SK-N-SH (cell line): ENCODE measurements around the gene LRRC8D. TPM values are rescaled to one million over a fixed set of nuclear protein-coding genes. Genes with fewer than 3 reads are reported as not detected.

Source experiments
- CTCF ChIA-PET: fragments of 300-600, 350-600 bp; formaldehyde crosslinking; extraction: SDS; loops from one replicate; lab custom pipeline; 2021; lab: Yijun Ruan, JAX
- POLR2A ChIA-PET: fragments of 350-600 bp; sonication (Branson Sonifier 250); formaldehyde crosslinking; extraction: SDS; loops from one replicate; lab custom pipeline; 2020; ENCODE audit warnings: antibody characterized with exemption, inconsistent platforms; lab: Yijun Ruan, JAX
- DNase-seq: peaks from one replicate; pipeline ENCODE4 v3.0.0; 2012
- H2AFZ ChIP-seq: fragments of 200-600 bp; sonication (generic); 2 replicates; pipeline ENCODE4 v1.8.1; 2016; ENCODE audit warnings: antibody characterized with exemption, mild to moderate bottlenecking, low read depth
- H3F3A ChIP-seq: fragments of 200-600 bp; sonication (generic); replicated peaks from 2 replicates; pipeline ENCODE3; 2016; ENCODE audit warnings: antibody characterized with exemption, mild to moderate bottlenecking; ENCODE audit not compliant: insufficient read depth
- H3K27ac ChIP-seq, 2 experiments: fragments of 200-500 bp in 1 of 2; fragments of 200-600 bp in 1 of 2; sonication (Bioruptor generic) in 1 of 2; sonication (generic), shearing (Covaris generic) in 1 of 2; 2 replicates each; pipeline versions ENCODE4 v1.5.1 to v1.6.1; 2014 to 2016; ENCODE audit warnings: low read depth in 2 of 2, inconsistent platforms in 1 of 2, low read length in 1 of 2, mild to moderate bottlenecking in 1 of 2, mixed read lengths in 1 of 2
- H3K27me3 ChIP-seq: fragments of 200-600 bp; sonication (generic), shearing (Covaris generic); 2 replicates; pipeline ENCODE4 v1.6.1; 2016; ENCODE audit warnings: mixed run types; ENCODE audit not compliant: insufficient read depth
- H3K36me3 ChIP-seq, 2 experiments: fragments of 200-500 bp in 1 of 2; fragments of 200-600 bp in 1 of 2; sonication (Bioruptor generic) in 1 of 2; sonication (generic) in 1 of 2; replicated peaks in 1 of 2; 2 replicates each; pipeline versions ENCODE3 to v1.5.1; 2014 to 2016; ENCODE audit warnings: low read length in 1 of 2, mild to moderate bottlenecking in 1 of 2; ENCODE audit not compliant: insufficient read depth in 2 of 2, control insufficient read depth in 1 of 2
- H3K4me1 ChIP-seq, 2 experiments: fragments of 200-500 bp in 1 of 2; fragments of 200-600 bp in 1 of 2; sonication (Bioruptor generic) in 1 of 2; sonication (generic), shearing (Covaris generic) in 1 of 2; 2 replicates each; pipeline versions ENCODE4 v1.5.1 to v1.6.1; 2014 to 2016; ENCODE audit warnings: low read depth in 1 of 2, low read length in 1 of 2, mixed run types in 1 of 2; ENCODE audit not compliant: insufficient read depth in 2 of 2, control insufficient read depth in 1 of 2
- H3K4me2 ChIP-seq: fragments of 200-600 bp; sonication (generic), shearing (Covaris generic); 2 replicates; pipeline ENCODE4 v1.6.1; 2017; ENCODE audit warnings: mixed run types
- H3K4me3 ChIP-seq, 2 experiments: fragments of 200-500 bp in 1 of 2; fragments of 200-600 bp in 1 of 2; sonication (Bioruptor generic) in 1 of 2; sonication (generic), shearing (Covaris generic) in 1 of 2; 2 replicates each; pipeline versions ENCODE4 v1.5.1 to v1.8.1; 2014 to 2016; ENCODE audit warnings: low read depth in 2 of 2, inconsistent platforms in 1 of 2, low read length in 1 of 2, mild to moderate bottlenecking in 1 of 2, mixed read lengths in 1 of 2, moderate library complexity in 1 of 2
- H3K79me2 ChIP-seq: fragments of 200-600 bp; sonication (generic); 2 replicates; pipeline ENCODE4 v1.8.1; 2017; ENCODE audit warnings: mild to moderate bottlenecking; ENCODE audit not compliant: insufficient read depth
- H3K9ac ChIP-seq: fragments of 200-600 bp; sonication (generic); 2 replicates; pipeline ENCODE4 v1.6.1; 2017; ENCODE audit warnings: mixed run types
- H3K9me2 ChIP-seq: fragments of 200-600 bp; sonication (generic); 2 replicates; pipeline ENCODE4 v1.6.1; 2017; ENCODE audit warnings: mixed run types
- H3K9me3 ChIP-seq: fragments of 200-600 bp; sonication (generic); 2 replicates; pipeline ENCODE4 v1.6.1; 2017; ENCODE audit warnings: mixed run types, mild to moderate bottlenecking, moderate library complexity
- H4K20me1 ChIP-seq: fragments of 200-600 bp; sonication (generic); 2 replicates; pipeline ENCODE4 v1.6.1; 2017; ENCODE audit warnings: mild to moderate bottlenecking, mixed run types; ENCODE audit not compliant: insufficient read depth
- ELF1 ChIP-seq: IDR thresholded peaks from 2 replicates; pipeline ENCODE4 v1.4.0; 2012
- EZH2phosphoT487 ChIP-seq: fragments of 200-600 bp; sonication (generic); IDR thresholded peaks from 2 replicates; pipeline ENCODE4 v1.6.1; 2017; ENCODE audit warnings: low read depth, mixed run types, mild to moderate bottlenecking, antibody characterized with exemption, moderate library complexity, borderline replicate concordance
- FOSL2 ChIP-seq: IDR thresholded peaks from 2 replicates; pipeline ENCODE4 v1.4.0; 2012; ENCODE audit warnings: low read depth, mild to moderate bottlenecking, moderate library complexity, borderline replicate concordance
- FOXM1 ChIP-seq: IDR thresholded peaks from 2 replicates; pipeline ENCODE4 v1.4.0; 2012; ENCODE audit warnings: low read depth, mild to moderate bottlenecking
- MAX ChIP-seq: IDR thresholded peaks from 2 replicates; pipeline ENCODE4 v1.4.0; 2012; ENCODE audit warnings: low read depth
- MEF2A ChIP-seq: IDR thresholded peaks from 2 replicates; pipeline ENCODE4 v1.4.0; 2012; ENCODE audit warnings: low read depth, borderline replicate concordance
- MXI1 ChIP-seq: IDR thresholded peaks from 2 replicates; pipeline ENCODE4 v1.6.1; 2012; ENCODE audit warnings: mild to moderate bottlenecking, low read depth, low read length, improper control_type of control experiment
- NRF1 ChIP-seq: IDR thresholded peaks from 2 replicates; pipeline ENCODE4 v1.6.1; 2012; ENCODE audit warnings: low read depth, mild to moderate bottlenecking, low read length
- POLR2AphosphoS5 ChIP-seq: IDR thresholded peaks from 2 replicates; pipeline ENCODE4 v1.6.1; 2012; ENCODE audit warnings: low read depth, low read length
- RAD21 ChIP-seq: IDR thresholded peaks from 2 replicates; pipeline ENCODE4 v1.6.1; 2012; ENCODE audit warnings: mild to moderate bottlenecking, low read length
- REST ChIP-seq: IDR thresholded peaks from 2 replicates; pipeline ENCODE4 v1.6.1; 2012; ENCODE audit warnings: mild to moderate bottlenecking, low read depth, low read length, moderate library complexity
- SIN3A ChIP-seq: IDR thresholded peaks from 2 replicates; pipeline ENCODE4 v1.6.1; 2012; ENCODE audit warnings: low read depth, mild to moderate bottlenecking, low read length, moderate library complexity, borderline replicate concordance
- SMC3 ChIP-seq: IDR thresholded peaks from 2 replicates; pipeline ENCODE4 v1.6.1; 2012; ENCODE audit warnings: low read depth, low read length, improper control_type of control experiment
- TAF1 ChIP-seq: IDR thresholded peaks from 2 replicates; pipeline ENCODE4 v1.6.1; 2012; ENCODE audit warnings: low read depth, mild to moderate bottlenecking, low read length, moderate library complexity, borderline replicate concordance
- TCF12 ChIP-seq: IDR thresholded peaks from 2 replicates; pipeline ENCODE4 v1.4.0; 2012
- TEAD4 ChIP-seq: IDR thresholded peaks from 2 replicates; pipeline ENCODE4 v1.4.0; 2012; ENCODE audit warnings: mild to moderate bottlenecking, borderline replicate concordance; ENCODE audit not compliant: insufficient read depth
- USF2 ChIP-seq: fragments of 150-350 bp; IDR thresholded peaks from 2 replicates; pipeline ENCODE4 v1.6.1; 2017; ENCODE audit warnings: antibody characterized with exemption, low read length, low read depth, borderline replicate concordance
- WGBS: methylation state at CpG from one replicate; pipeline ENCODE4 v1.1.6; 2017; ENCODE audit warnings: low lambda C conversion rate; 5-methylcytosine and 5-hydroxymethylcytosine counted together
- polyA plus RNA-seq, 3 experiments: library from polyadenylated mRNA; depleted of rRNA; stranded (reverse); fragments of >200 nt; gene quantifications; 2 replicates each; pipeline ENCODE4 v1.2.3, GENCODE V29; 2012

The LRRC8D gene
- polyA plus RNA-seq, 1 of the 3 experiments (the other 2 are of a cell fraction) = 15.0 TPM

- CTCF ChIA-PET = interaction anchor here (0.5 kb wide), 1 partner anchor 665 kb away, joined by 4 read pairs; no protein-coding TSS in a partner anchor
- TF ChIP-seq TEAD4 (no peak), ELF1 (no peak), TCF12 (no peak), FOXM1 (no peak), FOSL2 (no peak), SMC3 (no peak), NRF1 (no peak), SIN3A (no peak), EZH2phosphoT487 (no peak), USF2 (no peak), MEF2A (no peak), REST (no peak), MXI1 (no peak), RAD21 (no peak), MAX (no peak), POLR2AphosphoS5 (no peak), TAF1 (no peak)
- H3K4me3 ChIP-seq = no peak overlapping the region
- H3K27ac ChIP-seq = no peak overlapping the region
- H3K36me3 ChIP-seq = no peaks in the 10 kb centered on the region
- H4K20me1 ChIP-seq = no peaks in the 10 kb centered on the region
- H3K27me3 ChIP-seq = no peaks in the 10 kb centered on the region
- H2AFZ ChIP-seq = no peak overlapping the region
- peaks cover 24% of the 10 kb centered on the region for H3F3A ChIP-seq
- H3K9me3 ChIP-seq = no peaks in the 10 kb centered on the region
- WGBS = 90% methylated on average over 2 of the region's 2 CpGs
- no peak overlapping the region for H3K9ac ChIP-seq
- DNase-seq = no peak
- H3K9me2 ChIP-seq = no peaks in the 10 kb centered on the region
- no peaks in the 10 kb centered on the region for H3K79me2 ChIP-seq
- POLR2A ChIA-PET = interaction anchor here (0.7 kb wide), 1 partner anchor 50 kb away, joined by 4 read pairs; no protein-coding TSS in a partner anchor
- no peak overlapping the region for H3K4me2 ChIP-seq
- H3K4me1 ChIP-seq = peaks cover 0 to 14% of the 10 kb centered on the region in 2 experiments; a peak in 1 of 4 replicates
Measured at GRCh38 chr1:89950703-89951102, 129.9 kb downstream of the LRRC8D start.
